ENCODE measurements around the gene CDC42EP2.

- TF ChIP-seq CTCF (IDR thresholded peaks at IDR 0.05) (no peak), POLR2AphosphoS5 (IDR thresholded peaks at IDR 0.05) (peak; percentile 81), EP300 (IDR thresholded peaks at IDR 0.05) (no peak), POLR2A (IDR thresholded peaks at IDR 0.05) (no peak)
Measured at GRCh38 chr11:65293909-65294381, 20.7 kb upstream of the CDC42EP2 start.

Measured in gastroesophageal sphincter (tissue), 3 donors.